ENCODE results near the gene DNAJB2.

Gene DNAJB2

GRCh38 chr2:219268294-219268693 lies 10.9 kb upstream of the DNAJB2 start:
- Histone ChIP-seq H3K36me3 (ENCODE audit: control insufficient read depth, insufficient read depth, low read length) (no peaks in the 10 kb centered on the region), H3K27me3 (ENCODE audit: control insufficient read depth, insufficient read depth, low read length) (no peaks in the 10 kb centered on the region), H3K27ac (ENCODE audit: low read depth, low read length) (no peak overlapping the region), H3K4me1 (ENCODE audit: control insufficient read depth, insufficient read depth, low read length) (no peaks in the 10 kb centered on the region), H3K9ac (ENCODE audit: low read length) (no peak overlapping the region), H3K4me3 (ENCODE audit: low read length) (no peak overlapping the region)

GRCh38 chr2:219269362-219270054 lies 9.7 kb upstream of the DNAJB2 start:
- H3K27ac ChIP-seq (ENCODE audit: low read depth, low read length): no peak overlapping the region
- no peaks in the 10 kb centered on the region for H3K36me3 ChIP-seq (ENCODE audit: control insufficient read depth, insufficient read depth, low read length)
- peaks cover 4% of the 10 kb centered on the region for H3K4me1 ChIP-seq (ENCODE audit: control insufficient read depth, insufficient read depth, low read length)
- H3K4me3 ChIP-seq (ENCODE audit: low read length): no peak overlapping the region
- H3K9ac ChIP-seq (ENCODE audit: low read length): no peak overlapping the region
- no peaks in the 10 kb centered on the region for H3K27me3 ChIP-seq (ENCODE audit: control insufficient read depth, insufficient read depth, low read length)

GRCh38 chr2:219270055-219270372 lies 9.2 kb upstream of the DNAJB2 start:
- Histone ChIP-seq H3K4me1 (ENCODE audit: control insufficient read depth, insufficient read depth, low read length) (peaks cover 6% of the 10 kb centered on the region), H3K4me3 (ENCODE audit: low read length) (no peak overlapping the region), H3K36me3 (ENCODE audit: control insufficient read depth, insufficient read depth, low read length) (no peaks in the 10 kb centered on the region), H3K27me3 (ENCODE audit: control insufficient read depth, insufficient read depth, low read length) (no peaks in the 10 kb centered on the region), H3K9ac (ENCODE audit: low read length) (no peak overlapping the region), H3K27ac (ENCODE audit: low read depth, low read length) (no peak overlapping the region)

- Histone ChIP-seq H3K27ac (ENCODE audit: low read depth, low read length) (no peak overlapping the region), H3K36me3 (ENCODE audit: control insufficient read depth, insufficient read depth, low read length) (no peaks in the 10 kb centered on the region), H3K9ac (ENCODE audit: low read length) (no peak overlapping the region), H3K4me1 (ENCODE audit: control insufficient read depth, insufficient read depth, low read length) (peaks cover 6% of the 10 kb centered on the region), H3K4me3 (ENCODE audit: low read length) (no peak overlapping the region), H3K27me3 (ENCODE audit: control insufficient read depth, insufficient read depth, low read length) (no peaks in the 10 kb centered on the region)
These were observed 8.1 kb upstream of the DNAJB2 start for GRCh38 chr2:219271021-219271420.

GRCh38 chr2:219272356-219272755 lies 6.8 kb upstream of the DNAJB2 start:
- H3K4me3 ChIP-seq (ENCODE audit: low read length): no peak overlapping the region
- no peaks in the 10 kb centered on the region for H3K36me3 ChIP-seq (ENCODE audit: control insufficient read depth, insufficient read depth, low read length)
- H3K4me1 ChIP-seq (ENCODE audit: control insufficient read depth, insufficient read depth, low read length): peaks cover 6% of the 10 kb centered on the region
- H3K9ac ChIP-seq (ENCODE audit: low read length): no peak overlapping the region
- no peak overlapping the region for H3K27ac ChIP-seq (ENCODE audit: low read depth, low read length)
- no peaks in the 10 kb centered on the region for H3K27me3 ChIP-seq (ENCODE audit: control insufficient read depth, insufficient read depth, low read length)

GRCh38 chr2:219272995-219273394 lies 6.2 kb upstream of the DNAJB2 start:
- Histone ChIP-seq H3K36me3 (ENCODE audit: control insufficient read depth, insufficient read depth, low read length) (no peaks in the 10 kb centered on the region), H3K27ac (ENCODE audit: low read depth, low read length) (no peak overlapping the region), H3K4me1 (ENCODE audit: control insufficient read depth, insufficient read depth, low read length) (peaks cover 8% of the 10 kb centered on the region), H3K4me3 (ENCODE audit: low read length) (no peak overlapping the region), H3K27me3 (ENCODE audit: control insufficient read depth, insufficient read depth, low read length) (no peaks in the 10 kb centered on the region), H3K9ac (ENCODE audit: low read length) (no peak overlapping the region)

- Histone ChIP-seq H3K27me3 (ENCODE audit: control insufficient read depth, insufficient read depth, low read length) (no peaks in the 10 kb centered on the region), H3K4me3 (ENCODE audit: low read length) (no peak overlapping the region), H3K36me3 (ENCODE audit: control insufficient read depth, insufficient read depth, low read length) (no peaks in the 10 kb centered on the region), H3K9ac (ENCODE audit: low read length) (no peak overlapping the region), H3K27ac (ENCODE audit: low read depth, low read length) (peak overlapping the region; percentile 18), H3K4me1 (ENCODE audit: control insufficient read depth, insufficient read depth, low read length) (peaks cover 17% of the 10 kb centered on the region)
These were observed 5.2 kb upstream of the DNAJB2 start for GRCh38 chr2:219273937-219274336.

- H3K4me3 ChIP-seq (ENCODE audit: low read length): no peak overlapping the region
- no peaks in the 10 kb centered on the region for H3K36me3 ChIP-seq (ENCODE audit: control insufficient read depth, insufficient read depth, low read length)
- H3K9ac ChIP-seq (ENCODE audit: low read length): no peak overlapping the region
- peak overlapping the region; percentile 18 for H3K27ac ChIP-seq (ENCODE audit: low read depth, low read length)
- H3K27me3 ChIP-seq (ENCODE audit: control insufficient read depth, insufficient read depth, low read length): no peaks in the 10 kb centered on the region
- H3K4me1 ChIP-seq (ENCODE audit: control insufficient read depth, insufficient read depth, low read length): peaks cover 17% of the 10 kb centered on the region
These were observed 4.7 kb upstream of the DNAJB2 start for GRCh38 chr2:219274361-219274921.

GRCh38 chr2:219277703-219278654 lies 1.2 kb upstream of the DNAJB2 start:
- H3K4me3 ChIP-seq (ENCODE audit: low read length): peak overlapping the region; percentile 51
- peak overlapping the region; percentile 92 for H3K27ac ChIP-seq (ENCODE audit: low read depth, low read length)
- peaks cover 22% of the 10 kb centered on the region for H3K4me1 ChIP-seq (ENCODE audit: control insufficient read depth, insufficient read depth, low read length)
- H3K27me3 ChIP-seq (ENCODE audit: control insufficient read depth, insufficient read depth, low read length): no peaks in the 10 kb centered on the region
- no peak overlapping the region for H3K9ac ChIP-seq (ENCODE audit: low read length)
- peaks cover 7% of the 10 kb centered on the region for H3K36me3 ChIP-seq (ENCODE audit: control insufficient read depth, insufficient read depth, low read length)

- peaks cover 22% of the 10 kb centered on the region for H3K4me1 ChIP-seq (ENCODE audit: control insufficient read depth, insufficient read depth, low read length)
- peak overlapping the region; percentile 64 for H3K4me3 ChIP-seq (ENCODE audit: low read length)
- peak overlapping the region; percentile 92 for H3K27ac ChIP-seq (ENCODE audit: low read depth, low read length)
- H3K9ac ChIP-seq (ENCODE audit: low read length): peak overlapping the region; percentile 39
- no peaks in the 10 kb centered on the region for H3K27me3 ChIP-seq (ENCODE audit: control insufficient read depth, insufficient read depth, low read length)
- H3K36me3 ChIP-seq (ENCODE audit: control insufficient read depth, insufficient read depth, low read length): peaks cover 7% of the 10 kb centered on the region
These were observed 463 bp upstream of the DNAJB2 start for GRCh38 chr2:219278655-219279150.

GRCh38 chr2:219279916-219280516 lies 850 bp downstream of the DNAJB2 start:
- H3K4me1 ChIP-seq (ENCODE audit: control insufficient read depth, insufficient read depth, low read length): peaks cover 16% of the 10 kb centered on the region
- H3K9ac ChIP-seq (ENCODE audit: low read length): peak overlapping the region; percentile 74
- H3K27ac ChIP-seq (ENCODE audit: low read depth, low read length): peak overlapping the region; percentile 92
- H3K4me3 ChIP-seq (ENCODE audit: low read length): peak overlapping the region; percentile 65
- no peaks in the 10 kb centered on the region for H3K27me3 ChIP-seq (ENCODE audit: control insufficient read depth, insufficient read depth, low read length)
- peaks cover 11% of the 10 kb centered on the region for H3K36me3 ChIP-seq (ENCODE audit: control insufficient read depth, insufficient read depth, low read length)

GRCh38 chr2:219280651-219281050 lies 1.5 kb downstream of the DNAJB2 start:
- Histone ChIP-seq H3K4me3 (ENCODE audit: low read length) (no peak overlapping the region), H3K27me3 (ENCODE audit: control insufficient read depth, insufficient read depth, low read length) (no peaks in the 10 kb centered on the region), H3K27ac (ENCODE audit: low read depth, low read length) (no peak overlapping the region), H3K9ac (ENCODE audit: low read length) (no peak overlapping the region), H3K36me3 (ENCODE audit: control insufficient read depth, insufficient read depth, low read length) (peaks cover 11% of the 10 kb centered on the region), H3K4me1 (ENCODE audit: control insufficient read depth, insufficient read depth, low read length) (peaks cover 16% of the 10 kb centered on the region)

Data from rectal smooth muscle tissue (tissue), 1 donor.